GM20000 (cell line): Measurements from ENCODE around the gene CD300LB.
"Not testable (repeated sequence)": the region's sequence is repeated elsewhere in the genome, so short reads cannot be mapped to it uniquely, and the experiment has no call there.

ENCODE experiments used
- DNase-seq: peaks from one replicate; pipeline ENCODE4 v3.0.0; 2012; ENCODE audit warnings: low spot score
- TF ChIP-seq, protein P1 (sequence below): IDR thresholded peaks from 2 replicates; pipeline ENCODE4 v1.5.1; 2012; ENCODE audit warnings: mild to moderate bottlenecking, control low read depth; ENCODE audit errors: extremely low read depth, missing control alignments

CD300LB gene

DNA sequence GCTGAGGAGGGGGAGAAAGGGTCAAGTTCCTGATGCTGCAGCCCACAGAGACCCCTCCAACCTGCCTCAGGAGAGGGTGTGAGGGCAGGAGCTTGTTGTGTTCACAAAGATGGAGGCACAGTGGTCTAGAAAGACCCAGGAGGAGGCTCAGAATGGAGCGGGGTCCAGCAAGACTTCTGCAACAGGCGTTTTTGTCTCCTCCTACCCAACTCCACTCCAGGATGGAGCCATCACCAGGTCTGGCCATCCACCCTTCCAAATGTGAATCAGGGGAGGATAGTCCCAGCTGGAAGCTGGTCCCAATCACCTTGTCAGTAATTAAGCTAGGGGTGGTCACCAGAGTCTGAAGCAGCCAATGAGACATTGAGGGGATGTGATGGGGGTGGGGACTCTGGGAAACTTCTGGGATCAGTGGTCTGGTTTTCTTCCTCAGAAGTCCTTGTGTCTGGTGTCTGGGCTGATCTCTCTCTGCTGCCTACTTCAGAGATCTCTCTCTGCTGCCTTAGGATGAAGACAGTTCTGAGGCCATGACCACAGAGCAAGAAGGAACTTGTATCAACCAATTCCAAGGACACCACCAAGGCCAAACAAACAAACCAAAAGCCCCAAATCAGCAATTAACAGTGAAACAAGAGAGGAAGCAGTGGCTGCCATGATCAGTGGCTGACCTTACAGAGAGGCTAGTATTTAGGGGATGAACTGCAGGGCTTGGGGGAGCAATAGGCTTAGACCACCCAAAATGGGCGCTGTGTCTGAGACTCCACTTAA is 14.5 kb downstream of the CD300LB start:
- TF ChIP-seq, protein P1, sequence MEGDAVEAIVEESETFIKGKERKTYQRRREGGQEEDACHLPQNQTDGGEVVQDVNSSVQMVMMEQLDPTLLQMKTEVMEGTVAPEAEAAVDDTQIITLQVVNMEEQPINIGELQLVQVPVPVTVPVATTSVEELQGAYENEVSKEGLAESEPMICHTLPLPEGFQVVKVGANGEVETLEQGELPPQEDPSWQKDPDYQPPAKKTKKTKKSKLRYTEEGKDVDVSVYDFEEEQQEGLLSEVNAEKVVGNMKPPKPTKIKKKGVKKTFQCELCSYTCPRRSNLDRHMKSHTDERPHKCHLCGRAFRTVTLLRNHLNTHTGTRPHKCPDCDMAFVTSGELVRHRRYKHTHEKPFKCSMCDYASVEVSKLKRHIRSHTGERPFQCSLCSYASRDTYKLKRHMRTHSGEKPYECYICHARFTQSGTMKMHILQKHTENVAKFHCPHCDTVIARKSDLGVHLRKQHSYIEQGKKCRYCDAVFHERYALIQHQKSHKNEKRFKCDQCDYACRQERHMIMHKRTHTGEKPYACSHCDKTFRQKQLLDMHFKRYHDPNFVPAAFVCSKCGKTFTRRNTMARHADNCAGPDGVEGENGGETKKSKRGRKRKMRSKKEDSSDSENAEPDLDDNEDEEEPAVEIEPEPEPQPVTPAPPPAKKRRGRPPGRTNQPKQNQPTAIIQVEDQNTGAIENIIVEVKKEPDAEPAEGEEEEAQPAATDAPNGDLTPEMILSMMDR = no peak
- no peak for DNase-seq

DNA sequence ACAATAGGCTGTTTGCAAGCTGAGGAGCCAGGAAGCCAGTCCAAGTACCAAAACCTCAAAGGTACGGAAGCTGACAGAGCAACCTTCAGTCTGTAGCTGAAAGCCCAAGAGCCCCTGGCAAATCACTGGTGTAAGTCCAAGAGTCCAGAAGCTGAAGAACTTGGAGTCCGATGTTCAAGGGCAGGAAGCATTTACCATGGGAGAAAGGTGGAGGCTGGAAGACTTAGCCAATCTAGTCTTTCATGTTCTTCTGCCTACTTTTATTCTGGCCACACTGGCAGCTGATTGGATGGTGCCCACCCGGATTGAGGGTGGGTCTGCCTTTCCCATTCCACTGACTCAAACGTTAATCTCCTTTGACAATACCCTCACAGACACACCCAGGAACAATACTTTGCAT is 15.3 kb downstream of the CD300LB start:
- DNase-seq = no peak
- TF ChIP-seq, protein P1 = no peak

DNA sequence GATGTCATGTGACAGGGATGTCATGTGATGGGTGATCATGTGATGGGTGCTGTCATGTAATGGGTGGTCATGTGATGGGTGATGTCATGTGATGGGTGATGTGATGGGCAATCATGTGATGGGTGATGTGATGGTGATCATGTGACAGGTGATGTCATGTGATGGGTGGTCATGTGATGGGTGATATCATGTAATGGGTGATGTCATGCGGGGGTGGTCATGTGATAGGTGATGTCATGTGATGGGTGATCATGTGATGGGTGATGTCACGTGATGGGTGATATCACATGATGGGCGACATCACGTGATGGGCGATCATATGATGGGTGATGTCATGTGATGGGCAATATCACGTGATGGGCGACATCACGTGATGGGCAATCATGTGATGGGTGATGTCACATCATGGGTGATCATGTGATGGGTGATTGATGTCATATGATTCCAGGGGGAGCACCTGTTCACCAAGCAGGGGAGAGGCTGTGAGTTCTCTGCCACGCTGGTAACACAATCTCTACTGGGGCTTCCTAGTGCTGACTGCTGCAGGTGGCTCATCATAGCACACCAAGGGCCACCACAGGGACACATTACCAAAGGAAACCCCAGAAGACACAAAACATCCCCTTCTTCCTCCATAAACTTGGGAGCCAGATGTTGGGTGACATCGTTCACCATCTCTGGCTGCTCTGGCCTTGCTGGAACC is 16.5 kb downstream of the CD300LB start:
- DNase-seq = no peak
- TF ChIP-seq, protein P1 = no peak

DNA sequence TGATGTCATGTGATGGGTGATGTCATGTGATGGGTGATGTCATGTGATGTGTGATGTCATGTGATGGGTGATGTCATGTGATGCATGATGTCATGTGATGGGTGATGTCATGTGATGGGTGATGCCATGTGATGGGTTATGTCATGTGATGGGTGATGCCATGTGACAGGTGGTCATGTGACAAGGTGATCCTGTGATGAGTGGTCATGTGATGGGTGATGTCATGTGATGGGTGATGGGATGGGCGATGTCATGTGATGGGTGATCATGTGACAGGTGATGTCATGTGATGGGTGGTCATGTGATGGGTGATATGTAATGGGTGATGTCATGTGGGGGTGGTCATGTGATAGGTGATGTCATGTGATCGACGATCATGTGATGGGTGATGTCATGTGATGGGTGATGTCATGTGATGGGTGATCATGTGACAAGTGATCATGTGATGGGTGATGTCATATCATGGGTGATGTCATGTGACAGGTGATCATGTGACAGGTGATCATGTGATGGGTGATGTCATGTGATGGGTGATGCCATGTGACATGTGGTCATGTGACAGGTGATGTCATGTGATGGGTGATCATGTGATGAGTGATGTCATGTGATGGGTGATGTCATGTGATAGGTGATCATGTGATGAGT is 17.2 kb downstream of the CD300LB start:
- DNase-seq = no peak
- TF ChIP-seq, protein P1 = no peak

DNA sequence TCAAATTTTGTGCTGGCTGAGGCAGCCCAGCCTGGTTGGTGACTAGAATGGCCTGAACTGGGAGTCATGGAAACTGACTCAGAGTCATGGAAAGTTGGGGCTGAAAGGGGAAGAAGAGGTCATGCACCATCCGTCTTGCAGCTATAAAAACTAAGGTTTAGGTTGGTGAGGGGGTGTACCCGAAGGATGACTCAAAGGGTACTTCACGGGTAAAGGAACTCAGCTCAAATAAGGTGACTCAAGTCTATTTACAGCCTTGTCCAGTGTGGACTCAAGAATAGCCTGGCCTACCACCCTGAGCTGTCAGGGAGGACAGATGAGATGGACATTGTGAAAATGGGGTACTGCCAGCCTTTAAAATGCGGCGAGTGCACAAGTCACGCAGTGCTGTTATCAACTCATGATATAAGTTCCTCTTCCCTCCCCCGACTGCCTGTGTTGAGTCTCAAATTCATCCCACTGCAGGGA is 18.6 kb downstream of the CD300LB start:
- TF ChIP-seq, protein P1 = no peak
- no peak for DNase-seq

DNA sequence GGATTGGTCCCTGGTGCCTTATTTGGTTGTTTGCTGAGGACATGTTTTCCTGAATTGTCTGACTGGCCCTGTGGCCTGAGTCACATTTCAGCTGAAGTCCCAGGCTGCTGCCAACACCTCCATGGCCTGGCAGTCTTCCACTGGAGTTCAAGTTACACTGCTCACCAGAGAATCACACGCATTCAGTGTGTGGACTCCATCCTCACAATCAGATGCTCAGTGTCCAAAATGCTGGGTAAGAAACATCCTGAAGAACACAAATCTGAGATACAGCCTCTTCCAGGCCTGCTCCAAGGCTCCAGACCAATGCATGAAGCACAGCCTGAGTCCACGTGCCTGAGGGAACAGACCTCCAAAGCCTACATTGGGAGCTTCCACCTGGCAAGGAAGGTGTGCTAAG is 19.2 kb downstream of the CD300LB start:
- TF ChIP-seq, protein P1 = no peak
- no peak for DNase-seq

DNA sequence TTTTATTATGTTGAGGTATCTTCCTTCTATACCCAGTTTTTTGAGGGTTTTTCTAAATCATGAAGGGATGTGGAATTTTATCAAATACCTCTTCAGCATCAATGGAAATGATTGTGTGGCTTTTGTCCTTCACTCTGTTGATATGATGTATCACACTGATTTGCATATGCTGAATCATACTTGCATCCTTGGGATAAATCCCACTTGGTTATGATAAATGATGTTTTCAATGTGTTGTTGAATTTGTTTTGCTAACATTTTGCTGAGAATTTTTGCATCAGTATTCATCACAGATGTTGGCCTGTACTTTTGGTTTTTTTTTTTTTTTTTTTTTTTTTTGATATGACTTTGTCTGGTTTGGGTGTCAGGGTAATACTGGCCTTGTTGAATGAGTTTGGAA is 23.1 kb downstream of the CD300LB start:
- TF ChIP-seq, protein P1 = no peak
- no peak for DNase-seq

DNA sequence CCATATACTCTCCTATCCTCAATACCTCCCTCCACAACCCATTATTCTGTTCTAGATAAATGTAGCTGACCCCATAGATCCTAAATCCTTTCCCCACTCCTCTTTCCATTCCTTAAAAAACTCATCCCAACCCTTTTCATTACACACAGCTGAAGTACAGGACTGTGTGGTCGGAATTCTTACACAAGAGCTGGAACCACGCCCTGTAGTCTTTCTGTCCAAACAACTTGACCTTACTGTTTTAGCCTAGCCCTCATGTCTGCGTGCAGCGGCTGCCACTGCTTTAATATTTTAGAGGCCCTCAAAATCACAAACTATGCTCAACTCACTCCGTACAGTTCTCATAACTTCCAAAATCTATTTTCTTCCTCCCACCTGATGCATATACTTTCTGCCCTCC is 27.3 kb downstream of the CD300LB start:
- DNase-seq = not testable (repeated sequence)
